H9 (cell line): ENCODE measurements around the gene LIN7A. TPM values are rescaled to one million over a fixed set of nuclear protein-coding genes. Genes with fewer than 3 reads are reported as not detected.

Experiments used
- DNase-seq: peaks from one replicate; pipeline ENCODE4 v3.0.0-alpha.2; 2017
- H2AFZ ChIP-seq: one replicate; pipeline ENCODE4 v1.6.1; 2013; ENCODE audit warnings: mild to moderate bottlenecking, low read length, control low read depth, moderate library complexity
- H2AK5ac ChIP-seq: 2 replicates; pipeline ENCODE4 v1.6.1; 2013; ENCODE audit warnings: low read length, control low read depth, mixed read lengths; ENCODE audit not compliant: insufficient read length
- H2BK120ac ChIP-seq: one replicate; pipeline ENCODE4 v1.6.1; 2013; ENCODE audit warnings: low read depth, mild to moderate bottlenecking, low read length, control low read depth, inconsistent platforms; ENCODE audit not compliant: poor library complexity, severe bottlenecking
- H2BK12ac ChIP-seq: 2 replicates; pipeline ENCODE4 v1.6.1; 2013; ENCODE audit warnings: low read length, control low read depth, mixed read lengths, low read depth; ENCODE audit not compliant: insufficient read length
- H2BK15ac ChIP-seq: 2 replicates; pipeline ENCODE4 v1.6.1; 2013; ENCODE audit warnings: low read depth, low read length, control low read depth
- H2BK20ac ChIP-seq: one replicate; pipeline ENCODE4 v1.6.1; 2013; ENCODE audit warnings: low read depth, mild to moderate bottlenecking, low read length, control low read depth, inconsistent platforms; ENCODE audit not compliant: poor library complexity, severe bottlenecking
- H2BK5ac ChIP-seq: 2 replicates; pipeline ENCODE4 v1.6.1; 2013; ENCODE audit warnings: low read length, control low read depth, mixed read lengths; ENCODE audit not compliant: insufficient read length
- H3K14ac ChIP-seq: 2 replicates; pipeline ENCODE4 v1.6.1; 2013; ENCODE audit warnings: low read length, control low read depth; ENCODE audit not compliant: insufficient read depth
- H3K18ac ChIP-seq: 2 replicates; pipeline ENCODE4 v1.6.1; 2013; ENCODE audit warnings: low read depth, mild to moderate bottlenecking, mixed read lengths, low read length, control low read depth; ENCODE audit not compliant: insufficient read length
- H3K23ac ChIP-seq: 2 replicates; pipeline ENCODE4 v1.6.1; 2013; ENCODE audit warnings: low read length, control low read depth, mixed read lengths, low read depth; ENCODE audit not compliant: insufficient read length
- H3K23me2 ChIP-seq: 2 replicates; pipeline ENCODE4 v1.6.1; 2013; ENCODE audit warnings: low read depth, mild to moderate bottlenecking, mixed read lengths, low read length, control low read depth; ENCODE audit not compliant: insufficient read length, poor library complexity, severe bottlenecking
- H3K27ac ChIP-seq: 2 replicates; pipeline ENCODE4 v1.5.1; 2013; ENCODE audit warnings: low read length, control low read depth, mixed read lengths, low read depth; ENCODE audit not compliant: insufficient read length
- H3K27me3 ChIP-seq: 2 replicates; pipeline ENCODE4 v1.6.1; 2013; ENCODE audit warnings: low read length, control low read depth, inconsistent platforms; ENCODE audit not compliant: insufficient read depth
- H3K4ac ChIP-seq: 2 replicates; pipeline ENCODE4 v1.6.1; 2013; ENCODE audit warnings: low read depth, mild to moderate bottlenecking, control low read depth, inconsistent platforms, low read length, moderate library complexity
- H3K4me1 ChIP-seq: 2 replicates; pipeline ENCODE4 v1.6.1; 2013; ENCODE audit warnings: low read length, control low read depth, inconsistent platforms; ENCODE audit not compliant: insufficient read depth
- H3K4me2 ChIP-seq: 2 replicates; pipeline ENCODE4 v1.6.1; 2013; ENCODE audit warnings: low read length, control low read depth, mixed read lengths; ENCODE audit not compliant: insufficient read length, insufficient read depth
- H3K56ac ChIP-seq: 2 replicates; pipeline ENCODE4 v1.6.1; 2013; ENCODE audit warnings: low read depth, mild to moderate bottlenecking, mixed read lengths, low read length, control low read depth; ENCODE audit not compliant: insufficient read length
- H3K79me1 ChIP-seq: 2 replicates; pipeline ENCODE4 v1.6.1; 2013; ENCODE audit warnings: low read depth, mild to moderate bottlenecking, moderate library complexity, low read length, control low read depth, inconsistent platforms; ENCODE audit not compliant: insufficient read depth, poor library complexity, severe bottlenecking
- H3K79me2 ChIP-seq: 2 replicates; pipeline ENCODE4 v1.6.1; 2013; ENCODE audit warnings: low read length, control low read depth, inconsistent platforms; ENCODE audit not compliant: insufficient read depth
- H3K9ac ChIP-seq: 2 replicates; pipeline ENCODE4 v1.6.1; 2013; ENCODE audit warnings: low read length, control low read depth, mixed read lengths; ENCODE audit not compliant: insufficient read length; ENCODE audit errors: extremely low read depth
- H3K9me3 ChIP-seq: one replicate; pipeline ENCODE4 v1.6.1; 2013; ENCODE audit warnings: low read depth, low read length, inconsistent platforms; ENCODE audit not compliant: control insufficient read depth
- H3T11ph ChIP-seq: one replicate; pipeline ENCODE4 v1.6.1; 2013; ENCODE audit warnings: mild to moderate bottlenecking, low read length, control low read depth, inconsistent platforms
- H4K20me1 ChIP-seq: one replicate; pipeline ENCODE4 v1.6.1; 2013; ENCODE audit not compliant: control insufficient read depth, insufficient read length, insufficient read depth
- H4K5ac ChIP-seq: 2 replicates; pipeline ENCODE4 v1.6.1; 2013; ENCODE audit warnings: low read depth, mild to moderate bottlenecking, mixed read lengths, low read length, control low read depth; ENCODE audit not compliant: insufficient read length
- H4K8ac ChIP-seq: replicated peaks from 2 replicates; pipeline ENCODE4 v1.6.1; 2013; ENCODE audit warnings: low read length, control low read depth, mixed read lengths, low read depth; ENCODE audit not compliant: insufficient read length
- H4K91ac ChIP-seq: 2 replicates; pipeline ENCODE4 v1.6.1; 2013; ENCODE audit warnings: low read depth, mild to moderate bottlenecking, moderate library complexity, mixed read lengths, low read length, control low read depth; ENCODE audit not compliant: insufficient read length
- H3K27ac Mint-ChIP-seq, 3 experiments: 2 replicates in 2 of 3; 3 replicates in 1 of 3; pipeline ENCODE4 v1.8.0; 2020 to 2021; ENCODE audit warnings: mixed read lengths in 3 of 3, mild to moderate bottlenecking in 1 of 3, moderate library complexity in 1 of 3
- H3K27me3 Mint-ChIP-seq: 2 replicates; pipeline ENCODE4 v1.8.0; 2021; ENCODE audit warnings: low read depth, mild to moderate bottlenecking, moderate library complexity, mixed read lengths
- H3K36me3 Mint-ChIP-seq, 3 experiments: 2 replicates in 2 of 3; 3 replicates in 1 of 3; pipeline ENCODE4 v1.8.0; 2020 to 2021; ENCODE audit warnings: low read depth in 3 of 3, mixed read lengths in 3 of 3; ENCODE audit not compliant: insufficient read depth in 1 of 3
- H3K4me1 Mint-ChIP-seq, 2 experiments: 2 replicates each; pipeline ENCODE4 v1.8.0; 2020; ENCODE audit warnings: mixed read lengths in 2 of 2
- H3K4me3 Mint-ChIP-seq, 2 experiments: 2 replicates in 1 of 2; 3 replicates in 1 of 2; pipeline ENCODE4 v1.8.0; 2020 to 2021; ENCODE audit warnings: mild to moderate bottlenecking in 2 of 2, mixed read lengths in 2 of 2, moderate library complexity in 1 of 2
- H3K9me3 Mint-ChIP-seq, 2 experiments: 2 replicates in 1 of 2; 3 replicates in 1 of 2; pipeline ENCODE4 v1.8.0; 2020; ENCODE audit warnings: mild to moderate bottlenecking in 2 of 2, mixed read lengths in 2 of 2, moderate library complexity in 1 of 2
- CTCF ChIP-seq: fragments of 200-600 bp; sonication (generic); conservative IDR thresholded peaks from 3 replicates; pipeline ENCODE4 v1.8.0; 2021; ENCODE audit warnings: antibody characterized with exemption, mild to moderate bottlenecking
- WGBS: extraction: QIAGEN DNeasy Blood & Tissue Kit; methylation state at CpG from one replicate; pipeline ENCODE4 v1.1.7; 2013; ENCODE audit warnings: missing lambda C conversion rate, low lambda C conversion rate, mixed read lengths; ENCODE audit not compliant: insufficient read length; ENCODE audit errors: extremely low coverage; 5-methylcytosine and 5-hydroxymethylcytosine counted together
- total RNA-seq: library from RNA; stranded (reverse); gene quantifications from 2 replicates; pipeline ENCODE4 v1.2.1, GENCODE V29; 2021

The LIN7A gene
- total RNA-seq, 1 experiment from 2014 or later = 18.3 TPM

- Histone ChIP-seq H3K27me3 (no peaks in the 10 kb centered on the region), H2BK5ac (no peak overlapping the region), H3K14ac (no peak overlapping the region), H3K56ac (no peak overlapping the region), H2BK12ac (no peak overlapping the region), H3K23me2 (no peaks in the 10 kb centered on the region), H3K18ac (no peak overlapping the region), H3K79me2 (no peaks in the 10 kb centered on the region), H2AK5ac (no peak overlapping the region), H4K20me1 (no peaks in the 10 kb centered on the region), H2BK120ac (no peak overlapping the region), H2BK15ac (no peak overlapping the region), H3K9me3 (no peaks in the 10 kb centered on the region), H3K23ac (no peak overlapping the region), H3K4ac (no peak overlapping the region), H3K27ac (no peak overlapping the region), H4K91ac (no peak overlapping the region), H3K79me1 (no peaks in the 10 kb centered on the region), H2AFZ (no peak overlapping the region), H2BK20ac (no peak overlapping the region), H4K8ac (no peak overlapping the region), H3T11ph (no peak overlapping the region), H4K5ac (no peak overlapping the region), H3K9ac (no peak overlapping the region), H3K4me1 (no peaks in the 10 kb centered on the region), H3K4me2 (no peak overlapping the region)
- Mint-ChIP-seq H3K4me1 (no peaks in the 10 kb centered on the region), H3K27ac (no peak overlapping the region), H3K36me3 (no peaks in the 10 kb centered on the region), H3K9me3 (no peaks in the 10 kb centered on the region), H3K27me3 (no peaks in the 10 kb centered on the region), H3K4me3 (no peak overlapping the region)
- no peak for TF ChIP-seq CTCF
- WGBS = no CpG with 5 or more reads among the region's 3 CpGs
- DNase-seq = no peak
Observed at GRCh38 chr12:80754274-80754673, 183.5 kb downstream of the LIN7A start.
